Mucosa of stomach (tissue), 1 donor: ENCODE data around the gene GAA.
"Not testable (repeated sequence)": the region's sequence is repeated elsewhere in the genome, so short reads cannot be mapped to it uniquely, and the experiment has no call there.

Experiments used
- H3K27me3 ChIP-seq: one replicate; pipeline ENCODE4 v1.7.0; 2013; ENCODE audit warnings: mild to moderate bottlenecking, low read length; ENCODE audit not compliant: control insufficient read depth, insufficient read depth
- H3K36me3 ChIP-seq: one replicate; pipeline ENCODE4 v1.7.0; 2013; ENCODE audit warnings: low read length; ENCODE audit not compliant: control insufficient read depth, insufficient read depth
- H3K4me1 ChIP-seq: one replicate; pipeline ENCODE4 v1.7.0; 2013; ENCODE audit warnings: mild to moderate bottlenecking, low read length; ENCODE audit not compliant: control insufficient read depth, insufficient read depth
- H3K4me3 ChIP-seq: one replicate; pipeline ENCODE4 v1.7.0; 2013; ENCODE audit warnings: low read length
- H3K9ac ChIP-seq: one replicate; pipeline ENCODE4 v1.7.0; 2013; ENCODE audit warnings: mild to moderate bottlenecking, low read length, moderate library complexity
- H3K9me3 ChIP-seq: one replicate; pipeline ENCODE4 v1.7.0; 2013; ENCODE audit warnings: mild to moderate bottlenecking, low read length, moderate library complexity; ENCODE audit not compliant: control insufficient read depth
- donor health status: Pancreatic carcinoma.

Gene GAA

GRCh38 chr17:80151333-80151732 is 50.0 kb downstream of the GAA start:
- no peaks in the 10 kb centered on the region for H3K27me3 ChIP-seq

GRCh38 chr17:80152081-80152702 is 50.8 kb downstream of the GAA start:
- Histone ChIP-seq H3K9me3 (no peaks in the 10 kb centered on the region), H3K4me3 (no peak overlapping the region), H3K36me3 (no peaks in the 10 kb centered on the region), H3K9ac (no peak overlapping the region), H3K27me3 (no peaks in the 10 kb centered on the region), H3K4me1 (peaks cover 4% of the 10 kb centered on the region)

More at GRCh38 chr17:80151333-80151732, 50.0 kb downstream of the GAA start:
- Histone ChIP-seq H3K4me1 (peaks cover 4% of the 10 kb centered on the region), H3K36me3 (no peaks in the 10 kb centered on the region), H3K9me3 (no peaks in the 10 kb centered on the region), H3K4me3 (no peak overlapping the region), H3K9ac (no peak overlapping the region)

DNA sequence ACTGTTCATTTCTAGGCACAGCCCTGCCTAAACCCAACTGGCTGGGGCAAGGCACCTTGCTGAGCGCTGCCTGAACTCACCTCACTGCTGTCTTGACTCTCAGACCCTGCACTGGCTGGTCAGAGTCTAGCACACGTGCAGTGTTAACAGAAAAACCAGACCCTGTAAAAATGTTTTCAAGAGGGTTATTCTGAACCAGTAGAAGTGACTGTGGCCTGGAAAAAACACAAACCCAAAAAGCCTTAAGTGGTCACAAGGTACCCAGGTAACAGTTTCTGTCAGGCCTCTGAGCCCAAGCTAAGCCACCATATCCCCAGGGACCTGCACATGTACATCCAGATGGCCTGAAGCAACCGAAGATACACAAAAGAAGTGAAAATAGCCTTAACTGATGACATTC is 51.6 kb downstream of the GAA start:
- Histone ChIP-seq H3K4me3 (no peak overlapping the region), H3K9ac (no peak overlapping the region), H3K9me3 (no peaks in the 10 kb centered on the region), H3K27me3 (no peaks in the 10 kb centered on the region), H3K36me3 (no peaks in the 10 kb centered on the region), H3K4me1 (peaks cover 3% of the 10 kb centered on the region)

DNA sequence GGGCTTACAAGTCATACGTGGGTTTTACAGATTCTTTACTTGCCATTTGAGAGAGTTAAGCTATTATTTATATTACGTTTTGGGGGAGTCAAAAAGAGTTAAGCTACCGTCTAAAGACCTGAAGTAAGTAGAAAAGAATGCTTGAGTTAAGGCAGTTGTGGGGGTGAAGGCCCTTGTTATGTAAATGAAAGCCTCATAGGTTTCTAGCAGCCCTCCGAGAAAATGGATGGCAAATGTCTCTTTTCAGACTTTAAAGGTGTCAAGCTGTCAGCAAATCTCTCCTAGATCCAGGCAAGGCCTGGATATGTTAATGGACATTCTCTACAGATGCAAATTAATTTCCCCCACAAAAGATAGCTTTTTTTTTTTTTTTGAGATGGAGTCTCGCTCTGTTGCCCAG is 52.8 kb downstream of the GAA start:
- no peaks in the 10 kb centered on the region for H3K9me3 ChIP-seq
- H3K36me3 ChIP-seq, result no peaks in the 10 kb centered on the region
- H3K27me3 ChIP-seq, result no peaks in the 10 kb centered on the region
- H3K4me1 ChIP-seq, result no peaks in the 10 kb centered on the region
- H3K9ac ChIP-seq, result no peak overlapping the region
- H3K4me3 ChIP-seq, result no peak overlapping the region

DNA sequence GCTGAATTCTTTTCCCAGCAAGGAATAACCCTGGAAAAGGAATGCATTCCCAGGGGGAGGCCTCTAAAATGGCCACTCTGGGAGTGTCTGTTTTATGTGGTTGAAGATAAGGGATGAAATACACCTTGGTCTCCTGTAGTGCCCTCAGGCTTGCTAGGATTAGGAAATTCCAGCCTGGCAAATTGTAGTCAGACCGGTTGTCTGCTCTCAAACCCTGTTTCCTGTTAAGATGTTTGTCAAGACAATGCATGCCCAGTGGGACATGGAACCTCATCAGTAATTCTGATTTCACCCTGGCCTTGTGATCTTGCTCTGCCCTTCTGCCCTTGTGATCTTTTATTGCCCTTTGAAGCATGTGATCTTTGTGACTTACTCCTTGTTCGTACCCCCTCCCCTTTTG is 54.2 kb downstream of the GAA start:
- H3K4me1 ChIP-seq, H3K27me3 ChIP-seq, H3K9ac ChIP-seq, H3K9me3 ChIP-seq, H3K4me3 ChIP-seq, H3K36me3 ChIP-seq: not testable (repeated sequence)

- Histone ChIP-seq H3K27me3 (no peaks in the 10 kb centered on the region), H3K4me1 (no peaks in the 10 kb centered on the region), H3K4me3 (no peak overlapping the region), H3K9me3 (no peaks in the 10 kb centered on the region), H3K36me3 (no peaks in the 10 kb centered on the region), H3K9ac (no peak overlapping the region)
Observed at GRCh38 chr17:80158846-80159245, 57.5 kb downstream of the GAA start.

DNA sequence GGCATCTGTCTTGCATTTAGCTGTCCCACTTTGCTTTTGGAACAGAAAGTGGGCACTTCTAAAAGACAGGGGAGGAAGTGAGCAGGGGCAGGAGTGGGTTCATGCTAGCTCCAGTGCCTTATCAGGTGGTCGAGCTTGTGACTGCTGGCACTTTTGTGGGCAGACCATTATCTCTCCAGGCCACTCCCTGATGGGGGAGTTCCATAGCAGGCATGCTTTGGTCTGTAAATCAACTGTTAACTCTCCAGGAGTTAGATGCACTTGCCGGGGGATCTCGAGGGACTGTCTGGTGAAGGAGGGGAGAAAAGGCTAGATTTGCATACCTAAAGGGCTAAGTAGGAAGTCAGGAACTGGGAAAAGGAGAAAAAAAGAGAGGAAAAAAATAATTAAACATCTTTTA is 59.2 kb downstream of the GAA start:
- H3K27me3 ChIP-seq, result no peaks in the 10 kb centered on the region
- no peak overlapping the region for H3K4me3 ChIP-seq
- H3K9ac ChIP-seq, result no peak overlapping the region
- no peaks in the 10 kb centered on the region for H3K4me1 ChIP-seq
- H3K9me3 ChIP-seq, result no peaks in the 10 kb centered on the region
- no peaks in the 10 kb centered on the region for H3K36me3 ChIP-seq

DNA sequence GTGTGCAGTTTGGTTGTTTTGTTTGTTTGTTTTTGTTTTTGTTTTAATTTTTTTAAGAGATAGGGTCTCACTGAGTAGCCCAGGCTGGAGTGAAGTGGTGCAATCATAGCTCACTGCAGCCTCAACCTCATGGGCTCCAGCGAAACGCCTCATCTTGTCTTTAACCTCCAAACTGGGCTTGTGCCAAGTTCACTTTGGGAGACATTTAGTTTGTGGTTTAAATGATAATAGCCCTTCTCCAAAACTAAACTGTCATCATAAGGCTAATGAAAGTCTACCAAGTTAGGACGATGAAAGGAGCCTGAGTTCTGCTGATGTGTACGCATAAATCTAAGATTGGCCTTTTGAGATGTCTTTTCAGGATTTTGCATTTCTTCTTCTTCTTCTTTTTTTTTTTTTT is 62.0 kb downstream of the GAA start:
- H3K4me1 ChIP-seq, result no peaks in the 10 kb centered on the region
- no peaks in the 10 kb centered on the region for H3K27me3 ChIP-seq
- no peak overlapping the region for H3K4me3 ChIP-seq
- H3K9me3 ChIP-seq, result no peaks in the 10 kb centered on the region
- H3K36me3 ChIP-seq, result no peaks in the 10 kb centered on the region
- H3K9ac ChIP-seq, result no peak overlapping the region

DNA sequence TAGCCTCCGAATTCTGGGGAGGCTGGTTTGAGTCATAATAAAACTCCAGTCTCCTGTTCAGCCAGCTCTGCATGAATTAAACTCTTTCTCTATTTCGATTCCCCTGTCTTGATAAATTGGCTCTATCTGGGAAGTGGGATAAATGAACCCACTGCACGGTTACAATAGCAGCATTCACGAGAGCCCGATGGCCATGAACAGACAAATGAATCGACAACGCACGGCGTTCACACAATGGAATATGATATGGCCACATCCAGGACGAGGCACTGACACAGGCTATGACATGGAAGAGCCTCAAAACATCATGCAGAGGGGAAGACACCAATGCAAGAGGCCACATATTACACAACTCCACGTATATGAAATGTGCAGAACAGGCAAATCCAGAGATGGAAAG is 62.8 kb downstream of the GAA start:
- Histone ChIP-seq H3K27me3 (no peaks in the 10 kb centered on the region), H3K4me3 (no peak overlapping the region), H3K4me1 (no peaks in the 10 kb centered on the region), H3K36me3 (no peaks in the 10 kb centered on the region), H3K9me3 (no peaks in the 10 kb centered on the region), H3K9ac (no peak overlapping the region)

- H3K36me3 ChIP-seq, result no peaks in the 10 kb centered on the region
- no peaks in the 10 kb centered on the region for H3K27me3 ChIP-seq
- no peak overlapping the region for H3K9ac ChIP-seq
- H3K9me3 ChIP-seq, result no peaks in the 10 kb centered on the region
- H3K4me3 ChIP-seq, result no peak overlapping the region
- no peaks in the 10 kb centered on the region for H3K4me1 ChIP-seq
Observed at GRCh38 chr17:80166446-80166845, 65.1 kb downstream of the GAA start.

GRCh38 chr17:80168371-80168770 is 67.0 kb downstream of the GAA start:
- Histone ChIP-seq H3K9ac (no peak overlapping the region), H3K36me3 (no peaks in the 10 kb centered on the region), H3K4me1 (no peaks in the 10 kb centered on the region), H3K4me3 (no peak overlapping the region), H3K27me3 (no peaks in the 10 kb centered on the region), H3K9me3 (no peaks in the 10 kb centered on the region)

DNA sequence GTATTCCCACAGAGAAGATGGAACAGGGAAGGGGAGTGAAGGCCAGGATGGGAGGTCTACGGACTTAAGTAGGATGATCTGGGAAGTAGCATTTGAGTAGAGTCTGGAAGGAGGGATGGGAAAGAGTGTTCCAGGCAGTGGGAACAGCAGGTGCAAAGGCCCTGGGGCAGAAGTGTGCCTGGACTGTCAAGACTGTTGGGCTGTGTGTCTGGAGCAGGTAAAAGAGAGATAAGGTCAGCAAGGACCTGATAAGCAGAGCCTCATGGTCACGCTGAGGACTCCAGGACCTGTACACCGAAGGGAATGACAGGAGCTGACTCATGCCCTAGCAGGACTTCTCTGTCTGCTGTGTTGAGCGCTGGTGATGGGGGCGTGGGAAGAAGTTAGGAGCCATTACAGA is 67.7 kb downstream of the GAA start:
- no peaks in the 10 kb centered on the region for H3K27me3 ChIP-seq
- H3K4me3 ChIP-seq, result no peak overlapping the region
- no peaks in the 10 kb centered on the region for H3K36me3 ChIP-seq
- H3K4me1 ChIP-seq, result no peaks in the 10 kb centered on the region
- no peak overlapping the region for H3K9ac ChIP-seq
- no peaks in the 10 kb centered on the region for H3K9me3 ChIP-seq
